ENCODE data around the gene CDH23. TPM values are rescaled to one million over a fixed set of nuclear protein-coding genes. Genes with fewer than 3 reads are reported as not detected.

The CDH23 gene
- total RNA-seq, 4 donors from 2014 or later, result 14.4 to 29.6 (median 19.7) TPM

GRCh38 chr10:71513936-71514335, 117.2 kb downstream of the CDH23 start:
- 83% methylated on average over 1 of the region's 1 CpG for WGBS
- DNase-seq (ENCODE audit: extremely low spot score), result no peak
- TF ChIP-seq POLR2AphosphoS5 (IDR thresholded peaks at IDR 0.05) (no peak), CTCF (IDR thresholded peaks at IDR 0.05) (no peak), EP300 (IDR thresholded peaks at IDR 0.05) (no peak), POLR2A (IDR thresholded peaks at IDR 0.05; ENCODE audit: low read depth) (no peak)
- H3K9me3 ChIP-seq, result no peaks in the 10 kb centered on the region
- H3K27ac ChIP-seq (replicated peaks in 1 of 4), result no peak overlapping the region
- H3K36me3 ChIP-seq, result peaks cover 0 to 5% (median 2%) of the 10 kb centered on the region in 4 donors
- intact Hi-C loops (cut with DNase I), result no loop called here
- no peaks in the 10 kb centered on the region for H3K4me1 ChIP-seq
- no peak overlapping the region for H3K4me3 ChIP-seq
- no peaks in the 10 kb centered on the region for H3K27me3 ChIP-seq

- H3K4me3 ChIP-seq, result no peak overlapping the region
- TF ChIP-seq EP300 (IDR thresholded peaks at IDR 0.05) (no peak), POLR2A (IDR thresholded peaks at IDR 0.05; ENCODE audit: low read depth) (no peak), CTCF (IDR thresholded peaks at IDR 0.05) (no peak), POLR2AphosphoS5 (IDR thresholded peaks at IDR 0.05) (no peak)
- H3K9me3 ChIP-seq, result no peaks in the 10 kb centered on the region
- intact Hi-C loops (cut with DNase I), result no loop called here
- no peaks in the 10 kb centered on the region for H3K4me1 ChIP-seq
- no peaks in the 10 kb centered on the region for H3K27me3 ChIP-seq
- no peak overlapping the region for H3K27ac ChIP-seq (replicated peaks in 1 of 4)
- peaks cover 0 to 5% (median 2%) of the 10 kb centered on the region in 4 donors for H3K36me3 ChIP-seq
- DNase-seq (ENCODE audit: extremely low spot score), result no peak
Measured at GRCh38 chr10:71515531-71516172, 118.9 kb downstream of the CDH23 start.

- H3K27ac ChIP-seq (replicated peaks in 1 of 4), result no peak overlapping the region
- TF ChIP-seq POLR2A (IDR thresholded peaks at IDR 0.05; ENCODE audit: low read depth), result no peak
- TF ChIP-seq CTCF (IDR thresholded peaks at IDR 0.05), result no peak
- no peak for TF ChIP-seq EP300 (IDR thresholded peaks at IDR 0.05)
- no peak for TF ChIP-seq POLR2AphosphoS5 (IDR thresholded peaks at IDR 0.05)
- intact Hi-C loops (cut with DNase I), result no loop called here
- H3K4me3 ChIP-seq, result no peak overlapping the region
- no peaks in the 10 kb centered on the region for H3K9me3 ChIP-seq
- H3K4me1 ChIP-seq, result no peaks in the 10 kb centered on the region
- no peaks in the 10 kb centered on the region for H3K36me3 ChIP-seq
- no peaks in the 10 kb centered on the region for H3K27me3 ChIP-seq
- no peak for DNase-seq (ENCODE audit: extremely low spot score)
- 86% methylated on average over 6 of the region's 8 CpGs for WGBS
Measured at GRCh38 chr10:71516890-71517289, 120.2 kb downstream of the CDH23 start.

GRCh38 chr10:71517298-71518169, 120.8 kb downstream of the CDH23 start:
- Histone ChIP-seq H3K27me3 (no peaks in the 10 kb centered on the region), H3K36me3 (no peaks in the 10 kb centered on the region), H3K9me3 (no peaks in the 10 kb centered on the region), H3K4me1 (no peaks in the 10 kb centered on the region), H3K27ac (replicated peaks in 1 of 4) (no peak overlapping the region), H3K4me3 (no peak overlapping the region)
- no peak for DNase-seq (ENCODE audit: extremely low spot score)
- no peak for TF ChIP-seq POLR2AphosphoS5 (IDR thresholded peaks at IDR 0.05)
- 89% methylated on average over 10 of the region's 18 CpGs for WGBS
- intact Hi-C loops (cut with DNase I), result no loop called here

- Histone ChIP-seq H3K27me3 (no peaks in the 10 kb centered on the region), H3K36me3 (no peaks in the 10 kb centered on the region), H3K27ac (replicated peaks in 1 of 4) (no peak overlapping the region), H3K9me3 (no peaks in the 10 kb centered on the region), H3K4me3 (no peak overlapping the region), H3K4me1 (no peaks in the 10 kb centered on the region)
- DNase-seq (ENCODE audit: extremely low spot score), result no peak
- no peak for TF ChIP-seq EP300 (IDR thresholded peaks at IDR 0.05)
- no peak for TF ChIP-seq POLR2A (IDR thresholded peaks at IDR 0.05; ENCODE audit: low read depth)
- no peak for TF ChIP-seq POLR2AphosphoS5 (IDR thresholded peaks at IDR 0.05)
- TF ChIP-seq CTCF (IDR thresholded peaks at IDR 0.05), result no peak
- 92% methylated on average over 8 of the region's 8 CpGs for WGBS
- intact Hi-C loops (cut with DNase I), result no loop called here
Measured at GRCh38 chr10:71520042-71520441, 123.3 kb downstream of the CDH23 start.
